GM21367 (cell line): ENCODE results near the gene C2orf78.

Experiments used
- ATAC-seq: cut with Tn5 transposase; IDR thresholded peaks from one replicate; pipeline ENCODE4 v1.9.1; 2021; ENCODE audit not compliant: unreplicated experiment

C2orf78 gene

GRCh38 chr2:73836141-73836943 is 52.4 kb downstream of the C2orf78 start:
- ATAC-seq: no peak

GRCh38 chr2:73837847-73838585 is 54.0 kb downstream of the C2orf78 start:
- ATAC-seq: no peak

GRCh38 chr2:73838889-73839534 is 55.0 kb downstream of the C2orf78 start:
- ATAC-seq: no peak

GRCh38 chr2:73839653-73840411 is 55.8 kb downstream of the C2orf78 start:
- ATAC-seq: no peak

GRCh38 chr2:73841912-73842738 is 58.1 kb downstream of the C2orf78 start:
- ATAC-seq: no peak

- no peak for ATAC-seq
Observed at GRCh38 chr2:73842739-73843019, 58.7 kb downstream of the C2orf78 start.

- no peak for ATAC-seq
Observed at GRCh38 chr2:73844087-73844486, 60.1 kb downstream of the C2orf78 start.

- ATAC-seq: no peak
Observed at GRCh38 chr2:73850009-73850408, 66.0 kb downstream of the C2orf78 start.

- no peak for ATAC-seq
Observed at GRCh38 chr2:73851274-73851673, 67.3 kb downstream of the C2orf78 start.

GRCh38 chr2:73852020-73852419 is 68.0 kb downstream of the C2orf78 start:
- no peak for ATAC-seq

GRCh38 chr2:73855526-73855925 is 71.5 kb downstream of the C2orf78 start:
- ATAC-seq: no peak

- ATAC-seq: no peak
Observed at GRCh38 chr2:73856214-73856613, 72.2 kb downstream of the C2orf78 start.

- no peak for ATAC-seq
Observed at GRCh38 chr2:73859721-73860586, 76.0 kb downstream of the C2orf78 start.

- no peak for ATAC-seq
Observed at GRCh38 chr2:73862987-73863386, 79.0 kb downstream of the C2orf78 start.
